ENCODE results near the gene IRX2. TPM values are rescaled to one million over a fixed set of nuclear protein-coding genes. Genes with fewer than 3 reads are reported as not detected.

IRX2 gene
- total and polyA plus RNA-seq, 10 of the 15 experiments (the other 5 are each of a cell fraction or from before 2014, with no cell fraction given), result not detected

DNA sequence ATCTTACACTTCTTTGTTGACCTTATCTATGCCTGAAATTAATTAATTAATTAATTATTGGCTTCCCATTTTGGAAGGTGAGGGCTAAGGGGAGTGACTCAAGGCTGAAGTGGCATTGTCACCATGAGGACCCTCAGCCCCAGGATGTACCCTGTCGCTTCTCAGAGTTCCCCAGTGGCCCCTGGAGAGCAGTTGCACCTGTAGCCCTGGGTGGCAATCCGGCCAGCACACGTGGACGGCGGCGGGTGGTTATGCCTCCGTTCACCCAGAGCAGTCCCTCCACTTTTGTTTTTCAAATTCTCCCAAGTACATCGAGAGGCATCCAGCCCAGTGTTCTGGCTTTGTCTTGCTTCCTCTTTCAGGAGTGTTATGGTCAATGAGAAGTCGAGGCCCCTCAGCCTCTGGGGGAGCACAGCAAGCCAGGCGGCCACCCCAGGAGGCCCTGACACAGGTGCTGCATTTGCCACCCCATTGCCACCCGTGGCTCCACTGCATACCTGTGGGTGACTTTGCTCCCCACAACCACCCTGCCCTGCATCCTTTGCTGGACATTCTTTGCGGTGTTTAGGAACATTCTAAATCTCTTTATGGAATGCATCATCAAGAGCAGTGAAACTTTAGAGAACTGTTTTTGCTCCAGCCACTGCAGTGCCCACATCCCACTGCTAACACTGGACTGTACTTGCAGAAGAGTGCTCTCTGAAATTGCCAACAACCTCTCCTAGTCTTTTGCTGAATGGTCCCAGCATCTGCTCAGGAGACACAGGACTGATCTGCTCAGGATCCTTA is 11.5 kb upstream of the IRX2 start:
- SMC1A ChIA-PET (ENCODE audit: uncharacterized antibody, unreplicated experiment), result no interaction called here
- Histone ChIP-seq H4K20me1 (ENCODE audit: control insufficient read depth, insufficient read depth) (no peaks in the 10 kb centered on the region), H3K36me3 (ENCODE audit: control insufficient read depth in 2 of 2, insufficient read depth in 2 of 2, low read length in 1 of 2) (no peaks in the 10 kb centered on the region), H3K9ac (ENCODE audit: control insufficient read depth, insufficient read depth, low read length) (no peak overlapping the region), H3K9me3 (replicated peaks; ENCODE audit: control insufficient read depth, insufficient read depth, low read length) (no peaks in the 10 kb centered on the region), H3K27ac (ENCODE audit: control insufficient read depth, insufficient read depth) (no peak overlapping the region), H2AFZ (ENCODE audit: control insufficient read depth, low read depth, low read length) (no peak overlapping the region), H3K27me3 (replicated peaks in 1 of 2; ENCODE audit: control insufficient read depth in 2 of 2, insufficient read depth in 2 of 2, low read length in 1 of 2) (no peaks in the 10 kb centered on the region), H3K4me1 (ENCODE audit: control insufficient read depth, insufficient read depth, low read length) (no peaks in the 10 kb centered on the region), H3K4me2 (ENCODE audit: control insufficient read depth, insufficient read depth) (no peak overlapping the region), H3K79me2 (ENCODE audit: control insufficient read depth, insufficient read depth, low read length) (no peaks in the 10 kb centered on the region), H3K4me3 (no peak overlapping the region)
- TF ChIP-seq JUNB (IDR thresholded peaks at IDR 0.05), result no peak
- TF ChIP-seq, protein P1, sequence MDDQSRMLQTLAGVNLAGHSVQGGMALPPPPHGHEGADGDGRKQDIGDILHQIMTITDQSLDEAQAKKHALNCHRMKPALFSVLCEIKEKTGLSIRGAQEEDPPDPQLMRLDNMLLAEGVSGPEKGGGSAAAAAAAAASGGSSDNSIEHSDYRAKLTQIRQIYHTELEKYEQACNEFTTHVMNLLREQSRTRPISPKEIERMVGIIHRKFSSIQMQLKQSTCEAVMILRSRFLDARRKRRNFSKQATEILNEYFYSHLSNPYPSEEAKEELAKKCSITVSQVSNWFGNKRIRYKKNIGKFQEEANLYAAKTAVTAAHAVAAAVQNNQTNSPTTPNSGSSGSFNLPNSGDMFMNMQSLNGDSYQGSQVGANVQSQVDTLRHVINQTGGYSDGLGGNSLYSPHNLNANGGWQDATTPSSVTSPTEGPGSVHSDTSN (IDR thresholded peaks at IDR 0.05; ENCODE audit: insufficient replicate concordance, low read depth, low read length), result no peak
- in situ Hi-C loops (cut with MboI), result no loop called here
- intact Hi-C loops (cut with micrococcal nuclease; ENCODE audit: unreplicated experiment), result no loop called here
- RAD21 ChIA-PET (ENCODE audit: unreplicated experiment), result no interaction called here
- BruUV-seq (replicated peaks), result no TSS peak
- no peak for DNase-seq (ENCODE audit: low read depth, low spot score)
- WGBS (ENCODE audit: insufficient coverage, insufficient replicate concordance, low lambda C conversion rate, missing lambda C conversion rate), result 38% methylated on average over 12 of the region's 12 CpGs
- FAIRE-seq, result no peak
- no peak for ATAC-seq
- POLR2A ChIA-PET, result no interaction called here
- CTCF ChIA-PET, result no interaction called here

DNA sequence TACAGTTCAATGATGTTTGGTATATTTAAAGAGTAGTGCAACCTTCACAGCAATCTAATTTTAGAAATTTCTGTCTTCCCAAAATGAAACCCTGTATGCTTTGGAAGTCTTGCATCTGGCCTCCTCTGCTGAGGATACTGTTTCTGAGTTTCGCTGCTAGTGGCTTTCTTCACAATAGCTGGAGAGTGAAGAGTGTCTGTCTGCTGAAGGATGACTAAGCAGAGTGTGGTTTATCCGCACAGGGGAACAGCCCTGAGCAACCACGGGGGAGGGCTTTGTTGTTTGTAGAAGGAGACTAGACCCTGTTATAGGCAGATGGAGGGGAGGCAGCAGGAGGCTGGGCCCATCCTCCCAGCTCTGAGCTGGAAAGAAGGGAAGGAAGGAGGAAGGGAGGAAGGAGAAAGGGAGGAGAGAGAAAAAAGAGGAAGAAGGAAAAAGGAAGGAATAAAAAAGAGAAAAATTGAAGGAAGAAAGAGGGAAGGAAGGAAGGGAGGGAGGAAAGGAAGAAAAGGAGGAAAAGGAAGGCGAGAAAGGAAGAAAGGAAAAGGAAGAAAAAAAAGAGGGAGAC is 10.5 kb upstream of the IRX2 start:
- Histone ChIP-seq H3K4me2 (ENCODE audit: control insufficient read depth, insufficient read depth) (no peak overlapping the region), H4K20me1 (ENCODE audit: control insufficient read depth, insufficient read depth) (no peaks in the 10 kb centered on the region), H3K27me3 (replicated peaks in 1 of 2; ENCODE audit: control insufficient read depth in 2 of 2, insufficient read depth in 2 of 2, low read length in 1 of 2) (no peaks in the 10 kb centered on the region), H3K79me2 (ENCODE audit: control insufficient read depth, insufficient read depth, low read length) (no peaks in the 10 kb centered on the region), H3K9me3 (replicated peaks; ENCODE audit: control insufficient read depth, insufficient read depth, low read length) (no peaks in the 10 kb centered on the region), H3K9ac (ENCODE audit: control insufficient read depth, insufficient read depth, low read length) (no peak overlapping the region), H3K4me3 (no peak overlapping the region), H3K36me3 (ENCODE audit: control insufficient read depth in 2 of 2, insufficient read depth in 2 of 2, low read length in 1 of 2) (no peaks in the 10 kb centered on the region), H3K4me1 (ENCODE audit: control insufficient read depth, insufficient read depth, low read length) (no peaks in the 10 kb centered on the region), H2AFZ (ENCODE audit: control insufficient read depth, low read depth, low read length) (no peak overlapping the region), H3K27ac (ENCODE audit: control insufficient read depth, insufficient read depth) (no peak overlapping the region)
- no peak for FAIRE-seq
- intact Hi-C loops (cut with micrococcal nuclease; ENCODE audit: unreplicated experiment) (no loop called here), in situ Hi-C loops (cut with MboI) (no loop called here)
- SMC1A ChIA-PET (ENCODE audit: uncharacterized antibody, unreplicated experiment), result no interaction called here
- WGBS (ENCODE audit: insufficient coverage, insufficient replicate concordance, low lambda C conversion rate, missing lambda C conversion rate), result 14% methylated on average over 4 of the region's 4 CpGs
- no TSS peak for BruUV-seq (replicated peaks)
- no peak for DNase-seq (ENCODE audit: low read depth, low spot score)
- no peak for ATAC-seq
- RAD21 ChIA-PET (ENCODE audit: unreplicated experiment), result no interaction called here
- CTCF ChIA-PET, result no interaction called here
- POLR2A ChIA-PET, result no interaction called here
- TF ChIP-seq NFYB (IDR thresholded peaks at IDR 0.05; ENCODE audit: insufficient read depth, low read depth, low read length), result no peak
- TF ChIP-seq CREB1 (IDR thresholded peaks at IDR 0.05; ENCODE audit: low read depth), result no peak
- TF ChIP-seq BCL11A (IDR thresholded peaks at IDR 0.05; ENCODE audit: low read depth, low read length), result no peak
- no peak for TF ChIP-seq BMI1 (IDR thresholded peaks at IDR 0.05; ENCODE audit: borderline replicate concordance)
- TF ChIP-seq CHD1 (IDR thresholded peaks at IDR 0.05; ENCODE audit: low read depth, low read length), result no peak
- no peak for TF ChIP-seq POLR2AphosphoS5 (IDR thresholded peaks at IDR 0.05; ENCODE audit: low read length)
- no peak for TF ChIP-seq ATF7 (IDR thresholded peaks at IDR 0.05; ENCODE audit: low read depth)
- TF ChIP-seq RCOR1 (conservative IDR thresholded peaks at IDR 0.05; ENCODE audit: low read depth, low read length), result no peak
- no peak for TF ChIP-seq JUNB (IDR thresholded peaks at IDR 0.05)
- TF ChIP-seq KLF5 (IDR thresholded peaks at IDR 0.05; ENCODE audit: partially characterized antibody), result no peak
- TF ChIP-seq TCF7 (IDR thresholded peaks at IDR 0.05; ENCODE audit: borderline replicate concordance), result no peak
- no peak for TF ChIP-seq SMAD1 (IDR thresholded peaks at IDR 0.05; ENCODE audit: low read depth, partially characterized antibody)
- TF ChIP-seq FOXM1 (IDR thresholded peaks at IDR 0.05; ENCODE audit: low read depth, low read length), result no peak
- no peak for TF ChIP-seq ZNF207 (IDR thresholded peaks at IDR 0.05; ENCODE audit: borderline replicate concordance)
- no peak for TF ChIP-seq IKZF1 (conservative IDR thresholded peaks at IDR 0.05)
- no peak for TF ChIP-seq ZNF217 (IDR thresholded peaks at IDR 0.05)
- no peak for TF ChIP-seq CBX5 (IDR thresholded peaks at IDR 0.05; ENCODE audit: low read depth)
- TF ChIP-seq KAT2A (conservative IDR thresholded peaks at IDR 0.05; ENCODE audit: control insufficient read depth, low read depth, low read length), result no peak
